HG02678 (cell line): ENCODE measurements around the gene SLIT3.

Experiments
- ATAC-seq: cut with Tn5 transposase; IDR thresholded peaks from one replicate; pipeline ENCODE4 v1.9.1; 2021; ENCODE audit warnings: mild to moderate bottlenecking, moderate library complexity; ENCODE audit not compliant: unreplicated experiment

SLIT3 gene

DNA sequence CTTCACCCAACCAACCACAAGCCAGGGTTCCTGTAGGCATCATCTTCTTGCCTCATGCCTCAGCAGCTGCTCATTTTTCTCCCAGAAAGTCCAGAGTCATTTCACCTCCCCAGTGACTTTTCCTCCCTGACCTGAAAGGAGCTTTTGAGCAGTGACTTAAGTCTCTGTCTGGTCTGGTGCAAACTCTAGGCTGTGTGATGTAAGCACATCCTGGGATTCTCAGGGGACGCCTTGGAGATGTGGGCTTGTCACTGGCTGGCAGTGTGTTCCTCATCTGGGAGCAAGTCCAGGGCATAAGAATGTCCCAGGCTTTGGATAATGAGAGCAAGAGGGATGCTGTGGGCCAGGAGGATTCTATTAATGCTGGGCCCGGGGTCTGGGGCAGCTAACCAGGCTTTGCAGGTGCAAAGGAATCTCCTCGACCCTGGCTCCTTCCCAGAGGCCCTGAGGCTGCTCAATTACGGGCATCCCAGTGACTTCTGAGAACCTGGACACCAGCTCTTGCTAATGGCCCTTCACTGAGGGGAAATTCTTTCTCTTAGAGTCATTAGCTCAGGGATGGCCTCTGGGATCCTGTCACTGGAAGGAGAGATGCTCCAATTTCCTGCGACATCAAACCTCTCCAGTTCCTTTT is 510.8 kb downstream of the SLIT3 start:
- no peak for ATAC-seq

DNA sequence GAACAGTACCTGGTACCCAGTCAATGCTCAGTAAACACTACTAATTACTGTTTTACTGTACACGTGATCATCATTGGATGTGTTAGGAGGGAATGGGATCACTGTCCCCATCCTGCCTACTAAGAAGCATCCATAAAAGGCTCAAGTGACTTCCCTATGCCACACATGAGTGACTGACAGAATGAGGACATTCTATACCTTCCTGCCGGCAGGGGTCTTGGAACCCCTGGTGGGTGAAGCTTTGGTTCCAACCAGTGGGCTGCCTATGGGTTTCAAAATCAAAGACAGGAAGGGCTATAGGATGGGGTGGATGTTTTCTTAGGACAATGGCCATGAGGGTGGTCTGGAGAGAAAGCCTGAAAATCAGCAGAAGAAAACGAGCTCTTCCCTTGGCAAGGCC is 512.2 kb downstream of the SLIT3 start:
- no peak for ATAC-seq

DNA sequence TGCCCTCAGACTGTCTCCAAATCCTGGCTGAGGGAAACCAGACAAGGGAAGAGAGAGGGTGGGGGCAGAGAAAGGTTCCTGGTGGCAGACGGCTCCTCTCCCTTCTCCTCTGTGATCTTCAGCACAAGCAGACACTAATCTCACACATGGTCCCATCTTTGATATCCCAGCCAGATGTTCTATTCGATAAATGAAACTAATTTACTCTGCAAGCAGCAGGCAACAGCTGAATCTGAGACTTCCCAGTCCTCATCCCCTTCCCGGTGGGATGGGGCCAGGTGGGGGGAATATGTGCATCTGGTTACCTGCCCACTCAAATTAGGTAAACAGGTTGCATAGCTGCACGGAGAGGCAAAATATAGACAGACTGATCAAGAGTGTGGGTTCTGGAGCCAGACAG is 512.8 kb downstream of the SLIT3 start:
- ATAC-seq = no peak

DNA sequence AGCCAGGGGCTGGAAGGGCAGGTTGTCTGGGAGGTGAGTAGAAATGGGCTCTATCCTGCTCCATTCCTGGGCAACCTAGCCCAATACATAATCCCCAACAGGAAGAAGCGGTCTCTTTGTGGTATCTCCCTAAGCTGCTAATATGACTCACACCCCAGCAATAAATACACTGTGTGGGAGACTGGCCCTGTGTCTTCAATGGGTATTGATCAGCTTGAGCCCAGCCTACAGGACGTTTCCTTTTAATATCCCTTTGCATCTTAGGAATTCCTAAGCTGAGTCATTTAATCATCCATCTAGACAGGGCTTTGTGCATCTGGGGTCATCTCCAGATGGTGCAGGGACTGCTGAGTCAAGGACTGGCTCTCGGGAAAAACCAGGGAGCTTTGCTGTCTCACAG is 514.8 kb downstream of the SLIT3 start:
- ATAC-seq = no peak

DNA sequence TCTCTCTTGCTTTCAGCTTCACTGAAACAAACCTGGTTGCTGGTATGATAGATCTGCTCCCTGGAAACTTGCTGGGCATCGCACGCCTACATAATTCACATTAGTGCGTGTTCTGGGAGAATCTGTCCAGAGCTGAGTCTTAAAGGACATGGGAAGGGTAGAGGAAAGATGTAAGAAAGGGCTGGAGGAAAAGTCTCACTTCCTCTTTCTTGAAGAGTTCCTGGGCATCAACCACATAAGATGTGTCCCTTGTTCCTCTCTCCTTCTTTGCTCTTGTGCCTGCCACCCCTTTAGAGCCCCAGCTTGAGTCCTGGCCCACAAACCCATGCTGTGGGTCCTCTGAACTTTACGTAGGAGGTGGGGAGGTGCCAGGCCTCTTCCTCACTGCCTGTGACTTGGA is 516.5 kb downstream of the SLIT3 start:
- no peak for ATAC-seq

DNA sequence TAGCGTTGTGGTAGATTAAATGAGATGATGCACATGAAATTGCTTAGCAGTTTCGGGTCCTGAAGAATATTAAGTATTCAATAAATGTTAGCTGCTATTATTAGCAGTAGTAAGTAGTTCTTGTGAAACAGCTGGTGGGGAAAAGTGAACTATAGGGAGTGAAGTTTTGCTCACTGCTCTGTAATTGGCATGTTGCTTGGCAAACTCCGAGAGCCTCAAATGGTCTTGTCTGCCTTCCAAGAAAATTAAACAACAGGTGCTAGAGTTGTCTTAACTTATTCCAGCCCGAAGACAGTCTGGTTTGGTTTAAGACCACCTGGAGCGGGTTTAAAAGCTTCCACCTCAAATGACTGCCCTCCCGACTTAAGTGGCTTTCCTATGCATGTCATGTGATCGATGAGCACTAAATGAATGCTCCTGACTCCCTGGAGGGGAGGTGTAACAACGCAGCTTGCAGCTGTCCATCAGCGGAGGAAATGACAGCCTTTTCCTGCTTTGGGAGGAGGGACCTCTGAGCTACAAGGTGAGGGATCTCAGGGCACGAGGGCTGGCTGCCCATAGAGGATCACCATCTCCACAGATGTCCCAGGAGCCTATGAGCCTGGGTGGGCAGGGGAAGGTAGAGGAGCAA is 518.9 kb downstream of the SLIT3 start:
- ATAC-seq = no peak

DNA sequence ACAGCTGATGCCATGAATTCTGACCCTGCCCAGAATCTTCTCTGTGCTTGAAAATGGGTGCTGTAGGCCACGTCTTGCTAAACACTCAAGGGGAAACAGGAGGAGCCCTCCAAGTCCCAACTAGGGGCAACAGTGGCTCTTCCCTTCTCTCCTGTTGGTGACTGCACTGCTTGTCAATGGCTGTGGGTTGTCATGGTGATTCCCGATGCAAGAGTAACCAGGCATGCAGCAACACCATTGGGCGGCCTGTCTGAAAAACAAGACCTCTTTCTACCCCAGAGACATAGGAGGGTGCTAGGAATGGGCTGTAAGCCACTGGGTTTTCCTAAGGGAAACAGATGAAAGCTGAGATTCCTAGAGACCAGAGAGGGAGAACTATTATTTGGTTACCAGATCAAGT is 520.1 kb downstream of the SLIT3 start:
- ATAC-seq = no peak

DNA sequence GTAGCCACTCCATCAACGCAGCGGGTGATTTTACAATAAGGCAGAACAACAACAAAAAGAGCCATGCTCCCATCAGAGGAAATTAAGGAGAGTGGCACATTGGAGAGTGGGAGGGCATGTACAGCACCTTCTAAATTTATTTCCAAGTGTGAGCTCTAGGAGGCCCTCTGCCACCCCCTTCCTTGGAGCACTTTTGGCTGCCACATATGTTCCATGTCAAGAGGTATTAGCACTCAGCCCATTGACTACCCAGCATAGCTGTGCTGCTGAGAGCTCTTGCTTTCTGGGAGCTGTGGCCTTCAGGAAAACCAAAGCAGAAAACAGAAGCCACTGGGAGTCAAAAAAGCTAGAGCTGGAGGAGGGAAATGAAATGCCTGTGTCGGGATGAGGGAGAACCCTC is 521.6 kb downstream of the SLIT3 start:
- ATAC-seq = no peak

DNA sequence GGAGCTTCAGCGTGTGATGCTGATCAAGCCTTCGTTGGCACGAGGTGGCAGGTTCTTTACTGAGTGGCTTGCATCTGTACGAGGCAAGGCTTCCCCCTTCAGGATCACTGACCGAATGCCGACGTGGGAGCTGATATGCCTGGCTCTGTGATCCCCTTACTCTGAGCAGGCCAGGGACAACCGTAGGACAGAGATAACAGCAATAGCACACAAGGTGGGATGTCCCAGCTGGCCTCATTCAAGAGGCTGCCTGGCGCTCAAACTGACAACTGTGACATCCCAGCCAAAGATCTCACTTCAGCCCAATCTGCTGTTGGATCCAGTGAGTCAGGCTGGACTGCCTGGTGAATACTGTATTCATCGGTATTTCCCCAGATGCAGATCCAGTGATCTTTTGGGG is 522.4 kb downstream of the SLIT3 start:
- ATAC-seq = no peak

DNA sequence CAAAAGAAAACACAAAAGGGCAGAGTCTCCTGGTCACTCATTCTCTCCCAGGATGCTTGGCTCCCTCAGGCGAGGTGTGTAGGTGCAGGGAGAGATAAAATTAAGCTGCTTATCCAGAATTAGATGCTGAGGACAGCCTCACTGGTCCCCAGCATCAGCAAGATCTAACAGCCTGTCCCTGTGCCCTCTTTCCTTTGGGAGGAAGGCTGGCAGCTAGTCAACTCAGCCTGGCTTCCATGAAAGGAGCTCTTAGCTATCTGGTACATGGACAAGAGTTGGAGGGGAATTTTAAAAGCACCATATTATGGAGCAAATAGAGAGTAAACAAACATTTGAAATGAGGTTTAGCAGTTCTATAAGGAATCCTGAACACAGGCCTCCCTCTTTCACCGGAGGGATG is 523.3 kb downstream of the SLIT3 start:
- no peak for ATAC-seq

DNA sequence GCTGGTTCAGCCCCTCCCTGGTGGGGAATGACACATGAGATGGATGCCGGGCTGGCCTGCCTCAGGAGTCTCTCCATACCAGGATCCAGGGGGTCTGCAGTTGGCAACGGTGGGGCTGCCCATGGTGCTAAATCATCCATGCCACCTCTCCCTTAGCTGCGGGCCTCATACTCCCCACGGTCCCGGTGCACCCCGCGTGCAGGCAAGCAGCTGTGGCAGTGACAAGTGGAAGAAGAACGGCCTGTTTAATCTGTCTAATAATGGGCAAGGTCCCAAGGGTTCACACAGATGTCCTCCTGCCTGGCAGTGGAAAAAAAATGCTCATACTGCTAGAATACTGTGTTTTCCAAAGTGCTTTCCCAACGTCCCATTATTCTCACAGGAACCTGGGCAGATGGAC is 524.9 kb downstream of the SLIT3 start:
- no peak for ATAC-seq

DNA sequence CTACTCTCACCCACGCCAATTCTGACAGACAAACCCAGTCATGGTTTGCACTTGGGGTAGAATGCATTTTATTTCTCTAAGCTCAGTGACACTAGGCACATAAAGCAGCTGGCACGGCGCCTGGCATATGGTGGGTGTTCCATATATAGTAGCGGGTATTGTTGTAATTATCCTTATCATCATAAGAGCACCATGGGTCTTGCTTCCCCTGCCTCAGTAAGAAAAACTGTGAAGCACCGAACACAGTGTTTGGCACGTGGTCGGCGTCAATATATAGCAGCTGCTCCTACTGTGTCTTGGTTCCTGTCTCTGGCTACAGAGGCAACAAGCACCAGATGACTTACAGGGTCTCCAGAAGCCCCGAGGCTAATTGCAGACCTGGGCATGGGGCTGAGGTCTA is 527.7 kb downstream of the SLIT3 start:
- ATAC-seq = no peak

DNA sequence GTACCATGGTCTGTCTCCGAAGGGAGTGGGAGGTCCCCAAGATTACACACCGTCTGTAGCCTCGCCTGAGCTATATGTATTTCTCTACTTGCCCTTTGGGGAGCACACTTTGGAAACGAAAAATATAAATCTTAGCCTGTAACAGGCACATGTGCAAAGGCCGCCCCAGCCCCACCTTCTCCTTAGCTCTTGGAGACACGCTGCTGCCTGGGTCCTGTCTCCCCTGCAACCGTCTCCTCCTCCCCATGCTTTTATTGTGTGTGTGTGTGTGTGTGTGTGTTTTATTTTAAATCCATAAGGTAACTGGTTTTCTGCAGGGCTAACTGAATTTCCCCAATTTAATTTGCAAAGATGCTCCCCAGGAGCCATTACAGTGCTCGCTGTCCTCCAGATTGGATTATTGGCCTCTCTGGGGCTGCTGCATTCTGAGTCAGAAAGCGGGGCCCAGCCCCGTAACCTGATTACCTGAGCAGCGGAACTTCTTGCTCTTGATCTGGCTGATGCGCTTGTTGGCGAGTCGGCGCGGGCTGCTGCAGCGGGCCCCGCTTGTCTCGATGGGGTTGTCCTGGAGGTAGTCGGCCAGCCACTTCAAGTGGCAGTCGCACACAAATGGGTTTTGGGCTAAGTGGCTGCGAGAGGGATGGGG is 528.5 kb downstream of the SLIT3 start:
- ATAC-seq = no peak

DNA sequence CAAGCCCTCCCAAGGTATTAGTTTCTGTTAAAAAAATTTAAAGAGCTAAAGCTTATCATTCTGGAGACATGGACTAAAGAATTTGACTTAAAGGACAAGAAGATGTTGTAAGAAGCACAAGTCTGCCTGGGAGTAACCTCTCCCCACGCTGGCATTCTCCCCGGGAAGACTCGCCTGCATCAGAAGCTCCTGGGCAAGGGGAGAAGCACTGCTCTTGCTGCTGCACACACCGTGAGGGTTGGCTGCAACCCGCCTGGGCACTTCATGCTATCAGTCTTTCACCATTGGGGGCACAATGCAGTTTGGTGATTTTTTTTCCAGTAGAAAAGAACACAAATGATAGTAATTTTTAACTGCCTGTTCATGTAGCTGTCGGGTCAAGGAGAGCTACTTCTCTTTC is 529.3 kb downstream of the SLIT3 start:
- no peak for ATAC-seq

DNA sequence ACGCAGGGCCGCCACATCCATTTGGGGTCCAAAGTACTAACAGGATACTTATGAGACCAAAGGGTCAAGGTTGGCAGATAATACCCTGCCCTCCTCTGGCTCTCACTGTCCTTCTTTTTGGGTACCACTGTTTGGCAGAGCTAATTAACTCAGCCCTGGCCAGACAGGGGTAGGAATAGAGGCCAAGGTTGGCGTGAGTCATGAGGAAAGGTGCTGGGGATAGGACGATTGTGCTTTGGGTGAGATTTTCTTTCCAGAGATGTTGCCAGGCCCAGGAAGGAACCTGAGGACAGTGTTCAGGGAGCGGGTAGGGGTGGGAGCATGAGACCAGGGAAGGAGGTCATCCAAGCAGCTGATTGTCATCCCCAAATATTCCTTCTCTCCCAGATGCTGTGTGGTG is 529.9 kb downstream of the SLIT3 start:
- ATAC-seq = no peak

DNA sequence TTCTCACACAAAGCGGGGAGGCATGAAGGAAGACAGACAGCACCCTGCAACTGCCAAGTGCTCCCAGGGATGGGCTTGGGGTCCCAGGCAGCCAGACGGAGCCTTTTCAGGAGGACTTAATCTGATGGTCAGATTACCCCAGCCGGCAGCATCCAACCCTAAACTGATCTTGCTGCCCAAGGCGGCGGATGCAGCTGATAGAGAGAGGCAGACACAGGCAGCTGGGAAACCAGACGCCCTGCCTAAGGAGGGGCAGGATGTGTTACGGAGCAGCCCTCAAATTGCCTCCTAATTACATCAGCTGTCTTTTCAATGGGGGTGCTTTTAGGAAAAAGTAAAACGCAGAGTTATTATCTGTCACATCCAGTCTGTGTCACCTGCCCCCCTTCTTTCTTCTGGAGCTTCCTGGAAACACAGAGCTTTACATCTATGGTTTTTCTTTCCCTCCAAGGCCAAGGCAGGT is 530.9 kb downstream of the SLIT3 start:
- no peak for ATAC-seq

DNA sequence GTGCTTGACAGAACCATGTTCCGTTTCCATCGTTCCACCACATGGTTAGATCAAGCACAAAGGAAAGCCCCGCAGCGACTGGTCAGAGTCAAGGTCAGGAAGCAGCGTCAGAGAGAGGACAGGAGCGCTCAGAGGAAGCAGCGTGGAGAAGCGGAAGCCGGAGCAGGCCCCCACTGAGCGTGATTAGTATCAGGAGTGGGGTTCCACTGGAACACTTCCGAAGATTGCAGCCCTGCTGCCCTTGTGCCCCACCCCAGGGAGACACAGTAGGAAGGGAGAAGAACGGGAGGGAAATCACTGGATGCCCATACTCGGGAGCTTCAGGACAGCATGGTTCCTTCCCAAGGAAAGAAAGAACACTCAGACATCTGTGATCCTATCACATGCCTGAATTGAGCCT is 532.8 kb downstream of the SLIT3 start:
- ATAC-seq = no peak

DNA sequence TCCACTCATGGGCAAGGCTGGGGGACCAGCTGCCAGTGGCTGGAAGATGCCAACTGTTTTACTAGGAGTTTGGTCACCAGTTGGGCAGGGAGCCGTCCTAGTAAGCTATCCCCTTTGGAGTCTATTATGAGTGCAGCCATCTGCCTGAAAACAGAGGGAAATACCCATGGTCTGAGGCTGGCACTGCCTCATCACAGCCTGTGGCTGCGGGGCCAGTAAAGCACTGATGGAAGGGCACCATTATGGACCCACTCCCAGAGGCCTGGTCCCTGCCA is 534.6 kb downstream of the SLIT3 start:
- ATAC-seq = no peak

DNA sequence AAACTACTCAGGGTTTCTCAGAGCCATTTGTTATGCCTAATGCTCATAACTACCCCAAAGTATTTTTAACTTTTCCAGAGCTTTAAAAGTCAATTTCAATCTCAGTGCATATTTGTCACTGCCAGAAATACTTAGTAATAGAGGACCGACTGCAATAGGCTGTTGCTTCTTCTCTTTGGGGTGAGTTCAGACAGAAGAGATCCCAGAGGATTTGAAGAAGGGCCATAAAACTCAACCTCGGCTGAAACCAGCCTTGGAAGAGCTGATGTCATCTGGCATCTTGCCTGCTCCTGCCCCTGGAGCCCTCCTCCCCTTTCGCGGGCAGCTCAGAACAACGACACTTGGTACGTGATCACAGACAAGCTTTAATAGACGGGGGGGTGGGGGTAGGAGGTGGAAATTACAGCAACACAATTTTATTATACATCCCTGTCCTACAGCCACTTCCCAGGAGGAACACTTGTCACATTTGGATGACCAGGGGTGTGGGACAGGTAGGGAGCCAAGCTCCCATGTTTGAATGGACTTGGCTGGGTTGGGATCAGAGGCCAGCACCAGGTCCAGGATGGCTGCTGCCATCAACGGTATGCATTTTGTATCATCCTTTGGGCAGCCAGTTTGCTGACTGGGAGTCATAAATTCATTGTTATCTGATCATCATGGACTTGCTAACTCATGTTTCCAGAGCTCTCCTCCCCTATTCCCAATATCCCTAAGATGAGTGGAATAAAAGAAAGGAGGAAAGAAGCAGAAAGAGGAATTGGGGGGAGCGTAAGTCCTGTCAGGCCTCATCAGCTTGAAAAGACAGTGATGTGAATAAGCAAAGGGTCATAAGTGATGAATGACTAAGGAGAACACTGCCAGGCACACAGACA is 535.2 kb downstream of the SLIT3 start:
- ATAC-seq = no peak

DNA sequence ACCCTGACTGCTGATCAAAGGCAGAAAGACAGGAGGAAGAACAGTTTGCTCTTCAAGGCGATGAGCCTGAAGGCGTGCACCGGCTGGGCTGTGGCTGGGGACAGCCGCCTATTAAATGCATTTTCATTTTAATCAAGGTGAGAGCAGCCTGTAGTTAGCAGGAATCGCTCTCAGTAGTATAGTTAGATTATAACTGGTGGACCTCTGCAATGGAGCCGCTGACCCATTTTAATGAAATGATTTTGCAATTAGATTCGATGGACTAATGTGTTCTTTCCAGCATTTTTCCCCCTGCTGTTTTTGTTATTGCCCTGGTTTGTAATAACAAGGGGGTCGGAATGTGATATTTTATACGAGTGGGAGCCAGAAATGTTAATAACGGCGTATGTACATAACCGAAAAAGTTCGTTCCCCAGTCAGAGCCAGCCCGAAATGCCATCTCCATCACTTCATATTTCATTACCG is 535.8 kb downstream of the SLIT3 start:
- ATAC-seq = no peak

DNA sequence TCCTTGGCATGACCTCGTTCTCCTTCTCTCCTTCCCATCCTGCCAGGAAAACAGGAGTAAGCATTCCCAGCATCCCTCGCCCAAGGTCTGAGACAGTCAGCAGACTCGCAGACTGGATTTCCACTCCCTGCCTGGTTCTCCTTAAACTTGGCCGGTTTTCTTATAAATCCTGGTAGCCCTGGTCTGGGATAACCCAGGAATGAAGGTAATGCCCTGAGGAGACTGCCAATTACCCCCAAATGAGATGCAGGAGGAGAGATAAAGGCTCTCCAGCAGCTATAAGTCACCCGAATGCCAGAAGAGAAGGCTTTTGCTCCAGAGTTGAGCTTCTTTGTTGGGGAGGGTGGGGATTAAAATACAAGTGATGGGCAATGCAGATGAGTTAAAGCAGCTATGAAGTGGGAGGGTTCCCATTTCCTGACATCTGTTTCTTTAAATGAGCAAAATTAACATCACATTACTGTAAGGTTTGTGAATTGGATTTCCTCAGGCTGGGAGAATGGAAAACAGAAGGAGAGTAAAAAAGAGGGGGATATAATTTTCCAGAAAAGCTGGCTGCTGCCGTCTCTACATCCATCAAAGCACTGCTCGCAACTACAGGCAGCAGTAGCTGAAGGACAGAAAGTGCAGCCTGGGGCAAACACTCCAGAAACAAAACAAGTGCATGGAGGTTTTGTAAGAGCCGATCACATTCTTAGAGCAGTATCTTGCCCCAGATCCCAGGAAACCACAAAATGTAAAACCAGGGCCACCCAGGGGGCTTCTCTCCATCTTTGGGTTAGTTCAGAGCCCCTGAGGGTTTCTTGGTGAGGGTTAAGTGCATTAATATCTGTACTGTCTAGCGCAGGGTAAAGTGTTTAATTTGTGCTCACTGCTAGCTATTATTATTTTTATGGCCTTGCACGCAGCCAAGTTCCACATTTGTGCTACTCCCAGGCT is 544.2 kb downstream of the SLIT3 start:
- ATAC-seq = no peak
